Measurements from ENCODE around the gene MCOLN1. TPM values are rescaled to one million over a fixed set of nuclear protein-coding genes. Genes with fewer than 3 reads are reported as not detected.

MCOLN1 gene
- total and polyA plus RNA-seq, 2 of the 8 experiments (the other 6 are each of a cell fraction or from before 2014, with no cell fraction given): 19.1 to 40.0 TPM

DNA sequence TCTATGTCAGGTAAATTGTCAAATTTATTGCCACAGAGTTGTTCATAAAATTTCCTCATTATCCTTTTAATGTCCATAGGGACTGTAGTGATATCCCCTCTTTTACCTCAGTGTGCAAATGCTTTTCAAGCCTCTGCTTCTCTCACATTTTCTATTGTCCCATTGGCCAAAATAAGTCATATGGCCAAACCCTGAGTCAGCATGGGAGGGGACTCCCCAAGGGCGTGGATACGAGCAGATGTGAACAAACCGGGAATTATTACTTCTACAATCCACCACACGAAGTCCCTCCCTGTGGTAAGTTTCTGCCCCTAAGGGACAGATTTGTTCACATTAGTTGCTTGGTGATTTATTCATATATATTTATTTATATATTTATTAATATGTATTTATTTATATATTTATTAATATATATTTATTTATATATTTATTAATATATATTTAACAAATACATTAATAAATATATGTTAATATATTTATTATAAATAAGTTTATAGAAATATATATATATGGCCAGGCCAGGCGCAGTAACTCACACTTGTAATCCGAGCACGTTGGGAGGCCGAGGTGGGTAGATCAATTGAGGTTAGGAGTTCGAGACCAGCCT, 53.1 kb downstream of the MCOLN1 start:
- Histone ChIP-seq H4K8ac (ENCODE audit: extremely low read depth, insufficient read depth, low read length) (no peak overlapping the region), H3K18ac (ENCODE audit: extremely low read depth, low read length) (no peak overlapping the region), H3K4me2 (ENCODE audit: insufficient read depth in 1 of 2, low read depth in 2 of 2, low read length in 2 of 2) (no peak overlapping the region), H3K79me2 (ENCODE audit: control insufficient read depth in 1 of 2, insufficient read depth in 2 of 2, low read length in 2 of 2) (no peaks in the 10 kb centered on the region), H3K23me2 (ENCODE audit: low read depth, low read length) (no peaks in the 10 kb centered on the region), H2BK5ac (ENCODE audit: low read depth, low read length) (no peak overlapping the region), H3K27me3 (replicated peaks in 1 of 4; ENCODE audit: control insufficient read depth in 3 of 4, extremely low read depth in 1 of 4, insufficient read depth in 3 of 4, low read length in 3 of 4) (0 out of 7 replicates have a peak, but pooled peaks cover 0 to 2% (median 0%) of the 10 kb centered on the region in 4 experiments), H3K56ac (replicated peaks; ENCODE audit: insufficient read length, low read depth, low read length) (no peak overlapping the region), H2BK12ac (ENCODE audit: low read depth, low read length) (no peak overlapping the region), H2BK120ac (replicated peaks; ENCODE audit: low read depth, low read length) (no peak overlapping the region), H3K14ac (ENCODE audit: insufficient read length) (no peak overlapping the region), H4K91ac (replicated peaks; ENCODE audit: insufficient read length, low read length) (no peak overlapping the region), H3K9me3 (ENCODE audit: insufficient read depth in 2 of 2, low read depth in 1 of 2, low read length in 1 of 2) (no peaks in the 10 kb centered on the region), H3K9ac (replicated peaks in 1 of 4; ENCODE audit: extremely low read depth in 1 of 4, low read depth in 3 of 4, low read length in 3 of 4) (no peak overlapping the region), H3K79me1 (ENCODE audit: low read depth, low read length) (no peaks in the 10 kb centered on the region), H4K5ac (ENCODE audit: insufficient read length, low read depth, low read length) (no peak overlapping the region), H2AK5ac (ENCODE audit: low read depth, low read length) (no peak overlapping the region), H3K27ac (ENCODE audit: low read depth, low read length) (no peak overlapping the region), H3K36me3 (ENCODE audit: control insufficient read depth in 2 of 4, insufficient read depth in 4 of 4, low read length in 3 of 4) (no peaks in the 10 kb centered on the region), H3K23ac (ENCODE audit: insufficient read length) (no peak overlapping the region), H2BK15ac (ENCODE audit: low read length) (no peak overlapping the region), H3K4ac (replicated peaks; ENCODE audit: insufficient read length, low read depth, low read length) (no peak overlapping the region), H2AFZ (ENCODE audit: low read length) (no peak overlapping the region), H2BK20ac (ENCODE audit: low read length) (no peak overlapping the region), H3K4me3 (ENCODE audit: extremely low read depth in 1 of 4, insufficient read depth in 2 of 4, low read depth in 3 of 4, low read length in 4 of 4) (no peak overlapping the region), H3K4me1 (replicated peaks in 1 of 4; ENCODE audit: control insufficient read depth in 3 of 4, insufficient read depth in 4 of 4, low read length in 3 of 4) (no peaks in the 10 kb centered on the region), H4K20me1 (replicated peaks in 1 of 2; ENCODE audit: control insufficient read depth in 1 of 2, insufficient read depth in 2 of 2, low read length in 2 of 2) (no peaks in the 10 kb centered on the region)
- CTCF ChIA-PET (ENCODE audit: partially characterized antibody): no interaction called here
- POLR2A ChIA-PET (ENCODE audit: partially characterized antibody): no interaction called here
- WGBS, 2 experiments (ENCODE audit: extremely low coverage in 1 of 2, insufficient coverage in 1 of 2, insufficient read length in 1 of 2, insufficient replicate concordance in 2 of 2, low coverage in 1 of 2, low lambda C conversion rate in 2 of 2, missing lambda C conversion rate in 1 of 2): 88% methylated on average over 9 of the region's 9 CpGs; no CpG with 5 or more reads in 1 of the 2 experiments
- FAIRE-seq: no peak
- DNase-seq (ENCODE audit: low read depth in 1 of 2, low spot score in 2 of 2): no peak
